Kidney (tissue), 14 donors: Measurements from ENCODE around the gene STX11. TPM values are rescaled to one million over a fixed set of nuclear protein-coding genes. Genes with fewer than 3 reads are reported as not detected.

Experiments
- DNase-seq, 5 donors: peaks; one replicate each; pipeline ENCODE4 v3.0.0-alpha.2; 2013 to 2020
- FAIRE-seq: peaks from 2 replicates; lab custom pipeline; 2012; peaks lifted over from hg19 to GRCh38; lab: Jason Lieb, UNC
- H3K27ac ChIP-seq, 2 donors: one replicate each; pipeline ENCODE4 v1.7.0; 2013; ENCODE audit warnings: low read depth in 2 of 2, low read length in 2 of 2, inconsistent platforms in 1 of 2
- H3K27me3 ChIP-seq: one replicate; pipeline ENCODE4 v1.7.1; 2013; ENCODE audit warnings: low read length, inconsistent platforms; ENCODE audit not compliant: control insufficient read depth, insufficient read depth
- H3K36me3 ChIP-seq, 3 donors: one replicate each; pipeline versions ENCODE4 v1.7.0 to v1.7.1; 2013; ENCODE audit warnings: low read length in 3 of 3, control low read depth in 1 of 3, inconsistent platforms in 1 of 3; ENCODE audit not compliant: insufficient read depth in 3 of 3, control insufficient read depth in 2 of 3
- H3K4me1 ChIP-seq, 3 donors: one replicate each; pipeline versions ENCODE4 v1.7.0 to v1.7.1; 2013; ENCODE audit warnings: low read length in 3 of 3, inconsistent platforms in 1 of 3, low read depth in 1 of 3; ENCODE audit not compliant: control insufficient read depth in 2 of 3, insufficient read depth in 2 of 3
- H3K4me3 ChIP-seq, 3 donors: one replicate each; pipeline versions ENCODE4 v1.7.0 to v1.8.1; 2013; ENCODE audit warnings: low read length in 3 of 3, control low read depth in 1 of 3, inconsistent platforms in 1 of 3
- H3K9ac ChIP-seq, 3 donors: one replicate each; pipeline versions ENCODE4 v1.7.0 to v1.7.1; 2013; ENCODE audit warnings: low read length in 3 of 3, control low read depth in 1 of 3, inconsistent platforms in 1 of 3
- H3K9me3 ChIP-seq, 3 donors: one replicate each; pipeline versions ENCODE4 v1.7.0 to v1.7.1; 2013; ENCODE audit warnings: low read length in 3 of 3, control low read depth in 1 of 3, inconsistent platforms in 1 of 3; ENCODE audit not compliant: control insufficient read depth in 2 of 3, insufficient read depth in 1 of 3
- intact Hi-C: fragments of 100-400 bp; cut with DNase I; formaldehyde crosslinking; loops from one replicate; pipeline ENCODE4 v1.11.1; 2022
- polyA plus RNA-seq: library from polyadenylated mRNA; stranded (reverse); fragments of 350-450 nt; fragmentation: Illumina TruSeq; extraction: RNeasy Lipid Tissue Mini Kit (QIAGEN cat#74804); gene quantifications from one replicate; pipeline ENCODE4 v1.2.3, GENCODE V29; 2014; ENCODE audit warnings: low read depth, low replicate concordance; ENCODE audit not compliant: insufficient read depth
- total RNA-seq: library from RNA; stranded (reverse); fragmentation: NEBNext Ultra II Directional; extraction: Animal tissue kit (Norgen Biotek cat#: 25700); gene quantifications from one replicate; pipeline ENCODE4 v1.2.1, GENCODE V29; 2021
- TF ChIP-seq, protein P1 (sequence below): IDR thresholded peaks from 3 replicates; pipeline ENCODE4 v1.5.1; 2012; ENCODE audit warnings: mild to moderate bottlenecking, moderate library complexity, borderline replicate concordance; ENCODE audit not compliant: insufficient read depth; ENCODE audit errors: extremely low read depth
- donor health status: control.
- donor health status: control.
- donor health status: control.
- donor health status: control.
- donor health status: control.
- donor health status: DM: yes; HTN: yes; CAD: no.
- donor health status: Normal renal cell carcinoma (clear cell type).

Gene STX11
- total and polyA plus RNA-seq, 2 donors from 2014 or later, result 2.0 to 6.7 TPM

DNA sequence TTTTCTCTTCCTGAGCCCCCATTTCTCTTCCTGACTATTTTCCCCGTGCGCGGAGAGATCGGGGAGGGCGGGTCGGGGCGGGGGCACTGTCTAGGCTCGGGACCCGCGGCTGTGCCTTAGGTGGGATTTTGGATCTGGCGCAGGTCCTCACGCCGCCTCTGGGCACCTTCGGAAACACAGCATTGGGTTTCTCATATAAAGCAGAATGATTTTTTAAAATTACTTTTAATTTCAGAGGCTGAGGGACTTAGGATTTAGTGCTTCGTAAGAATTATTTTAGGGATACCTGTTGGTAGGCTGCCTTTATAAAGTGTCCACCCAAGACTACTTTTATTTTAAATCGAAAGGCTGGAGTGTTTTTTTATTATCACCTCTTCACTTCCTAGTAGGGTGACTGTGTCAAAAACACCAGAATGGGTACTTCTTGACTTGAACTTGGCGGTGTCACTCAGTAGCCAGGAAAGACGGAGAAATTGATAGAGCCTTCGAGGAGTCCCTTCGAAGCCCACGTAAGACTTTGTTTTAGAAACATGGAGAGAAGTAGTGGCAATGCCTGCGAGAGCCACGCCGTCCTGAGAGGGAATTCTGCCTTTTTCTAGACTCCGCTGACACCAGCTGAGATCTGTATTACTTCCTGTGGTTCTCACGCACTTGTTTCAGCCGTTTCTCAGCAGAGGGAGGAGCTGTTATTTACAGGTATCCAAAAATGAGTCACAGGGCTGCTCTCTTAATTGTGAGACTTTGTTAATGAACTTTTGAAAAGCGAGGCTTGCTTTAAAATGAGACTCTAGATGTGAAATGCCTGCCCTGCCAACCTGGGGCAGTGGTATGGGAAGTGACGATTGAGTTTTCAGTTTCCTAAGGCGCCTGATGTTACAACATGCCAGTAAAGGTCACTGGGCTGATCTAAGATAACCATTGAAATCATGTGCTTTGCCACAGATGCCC is 667 bp downstream of the STX11 start:
- peaks cover 3% of the 10 kb centered on the region for H3K27me3 ChIP-seq
- peak in 3 of 5 donors; percentile 15 to 60 (median 51) for DNase-seq
- H3K4me1 ChIP-seq, result peaks cover 0 to 7% (median 0%) of the 10 kb centered on the region in 3 donors
- H3K9me3 ChIP-seq, result no peaks in the 10 kb centered on the region
- intact Hi-C loops, result no loop called here
- peak overlapping the region in 1 of 2 donors; percentile 36 for H3K27ac ChIP-seq
- TF ChIP-seq, protein P1, sequence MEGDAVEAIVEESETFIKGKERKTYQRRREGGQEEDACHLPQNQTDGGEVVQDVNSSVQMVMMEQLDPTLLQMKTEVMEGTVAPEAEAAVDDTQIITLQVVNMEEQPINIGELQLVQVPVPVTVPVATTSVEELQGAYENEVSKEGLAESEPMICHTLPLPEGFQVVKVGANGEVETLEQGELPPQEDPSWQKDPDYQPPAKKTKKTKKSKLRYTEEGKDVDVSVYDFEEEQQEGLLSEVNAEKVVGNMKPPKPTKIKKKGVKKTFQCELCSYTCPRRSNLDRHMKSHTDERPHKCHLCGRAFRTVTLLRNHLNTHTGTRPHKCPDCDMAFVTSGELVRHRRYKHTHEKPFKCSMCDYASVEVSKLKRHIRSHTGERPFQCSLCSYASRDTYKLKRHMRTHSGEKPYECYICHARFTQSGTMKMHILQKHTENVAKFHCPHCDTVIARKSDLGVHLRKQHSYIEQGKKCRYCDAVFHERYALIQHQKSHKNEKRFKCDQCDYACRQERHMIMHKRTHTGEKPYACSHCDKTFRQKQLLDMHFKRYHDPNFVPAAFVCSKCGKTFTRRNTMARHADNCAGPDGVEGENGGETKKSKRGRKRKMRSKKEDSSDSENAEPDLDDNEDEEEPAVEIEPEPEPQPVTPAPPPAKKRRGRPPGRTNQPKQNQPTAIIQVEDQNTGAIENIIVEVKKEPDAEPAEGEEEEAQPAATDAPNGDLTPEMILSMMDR, result no peak
- no peaks in the 10 kb centered on the region for H3K36me3 ChIP-seq
- FAIRE-seq, result no peak
- peak overlapping the region; percentile 8 to 61 (median 24) for H3K9ac ChIP-seq
- peak overlapping the region; percentile 39 to 76 (median 66) for H3K4me3 ChIP-seq

DNA sequence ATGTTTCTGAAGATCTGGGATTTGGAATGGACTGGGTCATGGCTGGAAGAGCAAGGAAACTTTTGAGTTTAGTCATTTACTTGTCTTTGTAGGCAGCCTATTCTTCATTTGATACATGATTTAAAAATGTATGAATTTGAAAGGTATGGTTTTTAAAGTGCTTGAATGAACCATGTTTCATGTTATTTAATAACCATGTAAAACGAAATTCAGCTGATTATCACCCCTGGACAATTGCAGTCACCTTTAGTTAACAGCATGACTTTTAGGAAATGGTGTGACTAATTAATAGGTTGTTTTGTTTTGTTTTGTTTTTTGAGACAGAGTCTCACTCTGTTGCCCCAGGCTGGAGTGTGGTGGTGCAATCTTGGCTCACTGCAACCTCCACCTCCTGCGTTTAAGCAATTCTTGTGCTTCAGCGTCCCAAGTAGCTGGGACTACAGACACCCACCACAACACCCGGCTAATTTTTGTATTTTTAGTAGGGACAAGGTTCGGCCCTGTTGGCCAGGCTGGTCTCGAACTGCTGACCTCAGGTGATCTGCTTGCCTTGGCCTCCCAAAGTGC is 2.1 kb downstream of the STX11 start:
- Histone ChIP-seq H3K27ac (no peak overlapping the region), H3K9ac (no peak overlapping the region), H3K4me1 (peaks cover 0 to 7% (median 0%) of the 10 kb centered on the region in 3 donors), H3K4me3 (no peak overlapping the region), H3K9me3 (no peaks in the 10 kb centered on the region), H3K27me3 (peaks cover 3% of the 10 kb centered on the region), H3K36me3 (no peaks in the 10 kb centered on the region)
- intact Hi-C loops, result no loop called here
- DNase-seq (no peak), FAIRE-seq (no peak)
- TF ChIP-seq, protein P1, result no peak

DNA sequence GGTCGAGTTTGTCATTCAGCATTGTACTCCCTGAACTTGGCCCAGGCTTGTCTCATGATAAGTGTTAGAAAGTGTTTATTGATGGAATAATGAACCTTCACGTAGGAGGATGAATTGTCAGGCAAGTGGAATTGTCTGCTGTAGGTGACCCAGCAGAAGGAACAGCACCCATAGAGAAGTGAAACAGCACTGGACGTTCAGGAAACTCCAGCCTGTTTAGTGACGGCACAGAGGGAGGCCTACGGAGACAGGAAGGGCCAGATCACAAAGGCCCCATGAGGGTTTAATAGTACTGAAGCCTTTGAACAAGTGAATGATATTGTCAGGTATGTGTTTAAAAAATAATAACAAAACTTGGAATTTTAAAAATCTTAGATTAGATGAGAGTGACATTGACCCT is 2.9 kb downstream of the STX11 start:
- intact Hi-C loops, result no loop called here
- Histone ChIP-seq H3K27me3 (peaks cover 3% of the 10 kb centered on the region), H3K4me3 (no peak overlapping the region), H3K36me3 (no peaks in the 10 kb centered on the region), H3K4me1 (peaks cover 0 to 7% (median 0%) of the 10 kb centered on the region in 3 donors), H3K27ac (no peak overlapping the region), H3K9me3 (no peaks in the 10 kb centered on the region), H3K9ac (no peak overlapping the region)
- FAIRE-seq, result no peak
- TF ChIP-seq, protein P1, result no peak
- no peak for DNase-seq
